HG03175 (cell line): ENCODE results near the gene STRADA.
"Not testable (repeated sequence)": the region's sequence is repeated elsewhere in the genome, so short reads cannot be mapped to it uniquely, and the experiment has no call there.

ENCODE experiments used
- ATAC-seq: cut with Tn5 transposase; IDR thresholded peaks from one replicate; pipeline ENCODE4 v1.9.1; 2021; ENCODE audit warnings: mild to moderate bottlenecking, moderate library complexity; ENCODE audit not compliant: unreplicated experiment

Gene STRADA

DNA sequence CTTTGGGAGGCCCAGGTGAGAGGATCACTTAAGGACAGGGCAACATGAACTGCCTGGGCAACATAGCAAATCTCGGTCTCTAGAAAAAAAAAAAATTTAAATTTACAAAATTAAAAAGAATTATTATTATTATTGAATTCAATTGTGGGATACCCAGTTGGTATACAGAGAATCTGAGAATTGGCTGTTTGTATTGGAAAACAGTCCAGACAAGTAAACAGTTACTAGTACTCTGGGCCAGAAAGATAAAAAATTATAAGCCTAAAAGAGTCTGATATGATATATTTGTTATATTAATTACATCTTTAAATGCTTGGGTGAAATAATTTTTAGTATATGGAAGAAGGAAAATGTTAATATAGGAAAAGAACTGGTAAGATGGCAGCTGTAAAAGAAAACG is 16.8 kb upstream of the STRADA start:
- no peak for ATAC-seq

GRCh38 chr17:63754046-63754445 is 12.4 kb upstream of the STRADA start:
- ATAC-seq = no peak

- ATAC-seq = no peak
Measured at GRCh38 chr17:63753215-63753614, 11.6 kb upstream of the STRADA start.

GRCh38 chr17:63752707-63753106 is 11.1 kb upstream of the STRADA start:
- no peak for ATAC-seq

GRCh38 chr17:63751806-63752205 is 10.2 kb upstream of the STRADA start:
- no peak for ATAC-seq

DNA sequence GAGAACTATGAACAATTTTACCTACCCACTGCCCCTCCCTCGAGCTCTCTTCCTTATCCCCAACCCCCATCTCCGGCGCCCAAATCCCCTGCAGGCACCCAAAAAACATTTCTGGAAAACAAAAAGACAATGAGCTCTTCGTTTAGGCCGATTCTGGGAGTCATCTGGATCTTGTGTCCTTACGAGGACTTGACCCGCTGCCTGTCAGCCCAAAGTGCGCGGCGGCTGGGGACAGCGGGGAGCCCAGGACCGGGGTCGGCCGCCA is 524 bp downstream of the STRADA start:
- peak; percentile 26 for ATAC-seq

DNA sequence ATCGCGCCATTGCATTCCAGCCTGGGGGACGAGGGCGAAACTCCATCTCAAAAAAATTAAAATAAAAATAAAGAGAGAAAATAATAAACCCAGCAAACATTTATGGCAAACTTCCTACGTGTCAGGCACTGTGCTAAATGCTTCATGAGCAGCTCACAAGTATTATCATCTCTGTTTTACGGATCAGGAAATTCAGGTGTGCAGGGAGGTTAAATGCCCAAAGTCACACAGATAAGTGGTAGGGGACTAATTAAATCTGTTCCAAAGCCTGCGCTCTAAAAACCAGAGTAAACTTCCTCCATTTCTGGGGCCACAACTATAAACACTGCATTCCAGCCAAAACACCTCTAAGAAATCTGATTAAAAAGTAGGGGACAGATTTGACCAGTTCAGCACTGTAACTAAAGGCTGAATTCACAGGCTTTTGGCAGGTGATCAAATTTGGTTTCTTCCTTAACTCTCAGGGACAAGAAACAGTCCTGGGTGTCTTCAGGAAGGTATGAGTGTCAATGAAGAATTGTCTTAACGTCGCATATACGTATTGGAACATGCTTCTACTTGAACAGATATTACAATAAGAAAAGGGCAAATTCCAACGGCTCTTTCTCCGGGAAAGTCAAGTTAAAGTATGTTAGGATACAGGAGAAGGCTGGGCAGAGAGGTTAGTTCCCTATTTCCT is 996 bp downstream of the STRADA start:
- ATAC-seq = no peak

- ATAC-seq = no peak
Measured at GRCh38 chr17:63735691-63736090, 5.9 kb downstream of the STRADA start.

DNA sequence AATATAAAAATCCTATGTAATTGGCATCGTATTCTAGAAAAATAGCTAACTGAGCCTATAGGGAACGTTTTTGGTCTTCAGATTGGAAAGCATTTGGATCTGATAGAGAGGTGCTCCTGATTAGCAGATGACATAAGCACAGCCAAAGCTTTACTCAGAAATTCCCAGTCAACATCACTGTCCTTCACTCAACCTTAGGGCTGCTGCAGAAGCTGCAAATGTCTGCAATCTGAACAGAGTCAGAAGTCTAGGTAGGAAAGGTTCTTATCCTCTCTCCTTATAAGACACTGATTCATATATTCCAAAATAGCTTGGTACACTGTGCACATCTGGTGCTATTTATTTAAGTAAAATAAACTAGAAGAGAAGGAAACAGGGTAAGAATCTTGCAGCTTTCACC is 19.2 kb downstream of the STRADA start:
- ATAC-seq = no peak

GRCh38 chr17:63720194-63720593 is 21.4 kb downstream of the STRADA start:
- not testable (repeated sequence) for ATAC-seq

- ATAC-seq = no peak
Measured at GRCh38 chr17:63718988-63719387, 22.6 kb downstream of the STRADA start.

DNA sequence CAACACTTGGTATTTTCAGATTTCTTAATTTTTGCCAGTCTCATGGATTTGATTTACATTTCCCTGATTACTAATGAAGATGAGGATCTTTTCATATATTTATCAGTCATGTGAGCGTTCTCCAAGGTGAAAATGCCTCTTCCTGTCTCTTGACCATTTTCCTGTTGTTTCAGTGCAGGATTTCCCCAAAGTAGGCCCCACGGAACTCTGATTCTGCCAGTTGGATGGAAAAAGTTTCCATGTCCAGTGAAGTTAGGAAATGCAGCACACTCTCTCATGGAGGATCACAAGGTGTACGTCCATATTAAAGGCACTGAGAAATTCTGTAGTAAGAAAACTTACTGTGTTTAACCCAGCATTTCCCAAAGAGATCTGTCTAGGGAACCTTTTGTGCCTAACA is 25.2 kb downstream of the STRADA start:
- ATAC-seq = no peak

- ATAC-seq = no peak
Measured at GRCh38 chr17:63714550-63715277, 26.9 kb downstream of the STRADA start.

DNA sequence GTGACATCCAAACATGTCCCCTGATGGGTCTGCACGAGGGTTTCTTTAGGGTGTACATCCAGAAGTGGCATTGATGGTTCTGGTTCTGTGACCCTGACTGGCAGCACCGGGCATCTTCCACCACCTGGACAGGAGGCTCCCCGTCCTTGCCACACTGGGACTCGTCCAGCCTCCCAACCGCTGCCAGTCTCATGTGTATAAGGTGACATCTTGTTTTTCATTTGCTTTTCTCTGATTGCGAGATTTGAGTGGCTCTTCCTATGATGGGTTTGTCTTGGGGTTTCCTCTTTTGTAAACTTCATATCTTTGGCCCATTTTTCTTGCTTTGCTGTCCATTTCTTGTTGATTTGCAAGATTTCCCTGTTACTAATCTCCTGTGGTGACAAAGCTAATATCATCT is 32.5 kb downstream of the STRADA start:
- ATAC-seq = no peak

DNA sequence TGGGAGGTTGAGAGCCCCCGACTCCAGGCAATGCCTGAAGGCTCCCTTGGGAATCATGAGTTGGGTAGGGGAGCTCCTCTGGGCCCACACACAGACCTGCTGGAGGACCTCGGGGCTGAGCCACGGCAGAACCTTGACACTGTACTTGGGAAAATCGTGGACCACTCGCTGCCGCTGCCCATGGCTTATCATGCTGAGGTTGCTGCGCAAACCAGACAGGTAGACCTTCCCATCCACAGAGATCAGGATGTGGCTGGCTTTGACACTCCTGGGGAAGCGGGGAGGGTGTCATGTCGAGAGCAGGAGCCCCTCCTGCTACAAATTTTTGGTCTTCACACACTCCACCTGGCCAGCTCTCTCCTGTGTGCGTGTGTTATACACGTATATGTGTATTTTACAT is 34.4 kb downstream of the STRADA start:
- ATAC-seq = no peak

GRCh38 chr17:63706336-63707082 is 35.1 kb downstream of the STRADA start:
- no peak for ATAC-seq

GRCh38 chr17:63705657-63706056 is 35.9 kb downstream of the STRADA start:
- ATAC-seq = no peak

GRCh38 chr17:63704836-63705235 is 36.8 kb downstream of the STRADA start:
- no peak for ATAC-seq

DNA sequence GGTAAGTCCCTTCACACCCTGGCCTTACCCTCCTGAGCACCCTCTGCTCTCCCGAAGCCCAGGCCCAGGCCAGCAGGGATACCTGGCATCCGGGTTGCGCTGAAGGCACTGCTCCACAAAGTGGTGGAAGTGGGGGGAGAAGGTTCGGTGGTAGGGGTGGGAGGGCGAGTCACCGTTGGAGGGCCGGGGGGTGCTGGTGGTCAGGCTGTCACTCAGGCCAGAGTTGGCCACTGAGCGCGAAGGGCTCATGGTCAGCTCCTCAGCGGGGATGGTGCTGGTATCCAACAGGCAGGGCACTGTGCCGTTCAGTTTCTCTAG is 37.4 kb downstream of the STRADA start:
- ATAC-seq = no peak

- ATAC-seq = no peak
Measured at GRCh38 chr17:63703556-63704258, 37.9 kb downstream of the STRADA start.

DNA sequence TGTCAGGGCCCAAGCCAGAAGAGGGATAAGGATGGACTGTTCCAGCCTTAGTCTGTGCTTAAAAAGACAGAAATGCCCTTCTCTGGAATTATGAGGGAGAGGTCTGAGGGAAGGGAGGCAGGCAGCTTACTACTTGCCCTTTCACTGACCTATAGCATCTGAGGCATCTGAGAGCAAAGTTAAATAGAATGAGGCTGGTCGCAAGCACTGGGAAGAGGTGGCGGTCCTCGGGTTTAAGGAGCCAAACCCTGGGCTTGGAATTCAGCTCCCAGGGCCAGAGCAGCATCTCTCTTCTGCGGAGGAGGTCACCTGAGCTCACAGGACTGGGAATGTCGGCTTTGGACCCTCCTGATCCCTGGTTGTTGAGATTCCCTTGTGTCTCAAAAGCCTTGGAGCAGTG is 38.6 kb downstream of the STRADA start:
- ATAC-seq = no peak

GRCh38 chr17:63702721-63703015 is 38.9 kb downstream of the STRADA start:
- ATAC-seq = no peak
